Measurements from ENCODE around the gene P2RY6.

GRCh38 chr11:73226297-73227006 lies 45.7 kb upstream of the P2RY6 start:
- TF ChIP-seq CTCF (conservative IDR thresholded peaks at IDR 0.05; ENCODE audit: low read depth, low read length) (no peak), RAD21 (IDR thresholded peaks at IDR 0.05; ENCODE audit: low read length) (no peak), POLR2A (IDR thresholded peaks at IDR 0.05; ENCODE audit: low read depth, low read length) (no peak), NFE2L2 (IDR thresholded peaks at IDR 0.05; ENCODE audit: low read depth, low read length) (no peak), BHLHE40 (IDR thresholded peaks at IDR 0.05; ENCODE audit: low read depth, low read length) (no peak), MXI1 (IDR thresholded peaks at IDR 0.05; ENCODE audit: borderline replicate concordance, low read depth, low read length) (no peak), USF2 (IDR thresholded peaks at IDR 0.05; ENCODE audit: low read depth, low read length) (no peak), RFX5 (IDR thresholded peaks at IDR 0.05; ENCODE audit: low read depth, low read length) (no peak), ELK1 (IDR thresholded peaks at IDR 0.05; ENCODE audit: borderline replicate concordance, low read depth, low read length) (no peak), RCOR1 (IDR thresholded peaks at IDR 0.05; ENCODE audit: insufficient replicate concordance, low read length) (no peak)

Data from IMR-90 (cell line).